GM12878 (cell line): Measurements from ENCODE around the gene FEV. TPM values are rescaled to one million over a fixed set of nuclear protein-coding genes. Genes with fewer than 3 reads are reported as not detected.
A peak's percentile ranks its signal among the peaks of the same experiment; 100 is the strongest.

Source experiments
- FOXK2 ChIP-seq: fragments of 450-650 bp; IDR thresholded peaks from 2 replicates; pipeline ENCODE4 v1.6.1; 2017; ENCODE audit warnings: mild to moderate bottlenecking, moderate library complexity
- MEF2B ChIP-seq: fragments of 450-650 bp; IDR thresholded peaks from 2 replicates; pipeline ENCODE4 v1.6.1; 2018; ENCODE audit warnings: mild to moderate bottlenecking, moderate library complexity; ENCODE audit not compliant: partially characterized antibody, poor library complexity, severe bottlenecking
- NBN ChIP-seq: fragments of 450-650 bp; IDR thresholded peaks from 2 replicates; pipeline ENCODE4 v1.6.1; 2016
- PAX8 ChIP-seq: fragments of 450-650 bp; IDR thresholded peaks from 2 replicates; pipeline ENCODE4 v1.6.1; 2017; ENCODE audit warnings: mild to moderate bottlenecking, moderate library complexity
- RBBP5 ChIP-seq: fragments of 200-600 bp; sonication (generic); conservative IDR thresholded peaks from 2 replicates; pipeline ENCODE4 v1.6.1; 2016
- RCOR1 ChIP-seq: conservative IDR thresholded peaks from 2 replicates; pipeline ENCODE4 v1.6.1; 2012; ENCODE audit warnings: low read depth, low read length, improper control_type of control experiment
- TCF12 ChIP-seq: IDR thresholded peaks from 2 replicates; pipeline ENCODE4 v1.6.1; 2011; ENCODE audit warnings: low read depth, mild to moderate bottlenecking, low read length
- ZBED1 ChIP-seq: IDR thresholded peaks from 2 replicates; pipeline ENCODE4 v1.6.1; 2016; ENCODE audit warnings: borderline replicate concordance
- polyA plus RNA-seq, 11 experiments: library from polyadenylated mRNA; depleted of rRNA in 4 of 11; unstranded in 6 of 11; stranded (reverse) in 5 of 11; fragments of >200 nt; fragmentation: Nextera tagmentation in 4 of 11; fragmentation: Illumina TruSeq in 1 of 11; extraction: Ambion mirVana in 4 of 11; extraction: Trizol in 1 of 11; gene quantifications; 1 replicate in 1 of 11; 2 replicates in 10 of 11; pipeline versions ENCODE4 v1.2.1 to v1.2.3, GENCODE V29; 2011 to 2016; ENCODE audit warnings: inconsistent platforms in 2 of 11, missing spikeins in 2 of 11, low read depth in 1 of 11
- total RNA-seq, 4 experiments: library from RNA; depleted of rRNA in 3 of 4; stranded (reverse); fragments of >200 nt in 3 of 4; fragmentation: Illumina TruSeq in 1 of 4; extraction: Trizol in 1 of 4; gene quantifications; 2 replicates each; pipeline versions ENCODE4 v1.2.1 to v1.2.3, GENCODE V29; 2013 to 2021
- TF ChIP-seq, protein P1 (sequence below), 3 experiments: IDR thresholded peaks in 2 of 3; conservative IDR thresholded peaks in 1 of 3; 2 replicates each; pipeline ENCODE4 v1.5.1; 2011; ENCODE audit warnings: low read depth in 3 of 3, low read length in 3 of 3, mild to moderate bottlenecking in 3 of 3, control low read depth in 2 of 3, moderate library complexity in 2 of 3, inconsistent platforms in 1 of 3, mixed read lengths in 1 of 3; ENCODE audit not compliant: control insufficient read depth in 2 of 3, insufficient read depth in 1 of 3; ENCODE audit errors: extremely low read depth in 1 of 3
- TF ChIP-seq, protein P2 (sequence below): fragments of 450-650 bp; conservative IDR thresholded peaks from 2 replicates; pipeline ENCODE4 v1.6.1; 2017; ENCODE audit warnings: mild to moderate bottlenecking, moderate library complexity

FEV gene
- total and polyA plus RNA-seq, 10 of the 15 experiments (the other 5 are each of a cell fraction or from before 2014, with no cell fraction given) = not detected

DNA sequence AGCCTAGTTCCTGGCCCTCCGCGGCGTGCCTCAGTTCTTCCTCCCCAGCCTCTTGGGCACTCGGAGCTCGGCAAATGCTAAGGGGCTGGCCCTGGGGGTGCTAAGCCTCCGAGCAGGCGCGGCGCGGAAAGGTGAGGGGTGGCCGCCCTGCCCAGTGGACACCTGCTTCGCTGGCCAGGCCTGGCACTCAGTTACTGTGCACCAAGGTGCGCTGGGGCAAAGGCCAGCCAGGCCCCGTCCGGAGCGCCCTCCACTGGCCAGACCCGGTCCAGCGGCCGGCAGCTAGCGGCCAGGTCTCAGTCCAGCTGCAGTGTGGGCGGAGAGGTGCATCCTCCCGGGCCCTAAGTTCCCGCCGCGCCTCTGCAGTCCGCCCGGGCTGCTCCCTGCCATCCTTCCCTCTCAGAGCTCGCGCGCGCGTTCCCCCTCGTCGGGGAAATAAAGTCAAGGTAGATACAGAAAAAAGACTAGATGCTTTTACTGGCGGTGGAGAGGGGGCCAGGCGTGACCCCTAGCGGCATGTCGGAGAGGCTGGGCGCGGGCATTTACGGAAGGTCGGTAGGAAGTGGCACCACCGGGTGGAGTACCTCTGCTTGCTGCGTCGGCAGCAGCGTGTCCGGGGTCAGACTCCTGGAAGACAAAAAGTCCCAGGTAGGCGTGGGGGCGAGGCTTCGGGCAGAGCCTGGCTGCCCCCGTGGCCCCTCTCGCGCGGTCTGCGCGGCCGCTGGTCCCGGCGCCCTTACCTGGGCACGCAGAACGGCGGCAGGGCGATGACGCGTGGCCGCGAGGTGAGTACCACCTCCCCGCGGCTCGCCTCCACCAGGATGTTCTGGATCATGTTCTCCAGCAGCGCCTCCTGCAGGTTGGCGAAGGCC, 17.6 kb upstream of the FEV start (continued):
- TF ChIP-seq, protein P1, sequence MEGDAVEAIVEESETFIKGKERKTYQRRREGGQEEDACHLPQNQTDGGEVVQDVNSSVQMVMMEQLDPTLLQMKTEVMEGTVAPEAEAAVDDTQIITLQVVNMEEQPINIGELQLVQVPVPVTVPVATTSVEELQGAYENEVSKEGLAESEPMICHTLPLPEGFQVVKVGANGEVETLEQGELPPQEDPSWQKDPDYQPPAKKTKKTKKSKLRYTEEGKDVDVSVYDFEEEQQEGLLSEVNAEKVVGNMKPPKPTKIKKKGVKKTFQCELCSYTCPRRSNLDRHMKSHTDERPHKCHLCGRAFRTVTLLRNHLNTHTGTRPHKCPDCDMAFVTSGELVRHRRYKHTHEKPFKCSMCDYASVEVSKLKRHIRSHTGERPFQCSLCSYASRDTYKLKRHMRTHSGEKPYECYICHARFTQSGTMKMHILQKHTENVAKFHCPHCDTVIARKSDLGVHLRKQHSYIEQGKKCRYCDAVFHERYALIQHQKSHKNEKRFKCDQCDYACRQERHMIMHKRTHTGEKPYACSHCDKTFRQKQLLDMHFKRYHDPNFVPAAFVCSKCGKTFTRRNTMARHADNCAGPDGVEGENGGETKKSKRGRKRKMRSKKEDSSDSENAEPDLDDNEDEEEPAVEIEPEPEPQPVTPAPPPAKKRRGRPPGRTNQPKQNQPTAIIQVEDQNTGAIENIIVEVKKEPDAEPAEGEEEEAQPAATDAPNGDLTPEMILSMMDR (IDR thresholded peaks at IDR 0.05 in 2 of 3, conservative IDR thresholded peaks at IDR 0.05 in 1 of 3; ENCODE audit: control insufficient read depth in 2 of 3, extremely low read depth in 1 of 3, insufficient read depth in 1 of 3, low read depth in 3 of 3, low read length in 3 of 3) = peak in 2 of 3 experiments; percentile 15 to 23; a peak in 2 of 6 replicates
- TF ChIP-seq MEF2B (no peak), PAX8 (no peak), NBN (no peak), FOXK2 (no peak), TCF12 (0 out of 2 replicates have a peak, but pooled peaks have one; percentile 36), RBBP5 (no peak), RCOR1 (no peak), ZBED1 (no peak)
- TF ChIP-seq, protein P2, sequence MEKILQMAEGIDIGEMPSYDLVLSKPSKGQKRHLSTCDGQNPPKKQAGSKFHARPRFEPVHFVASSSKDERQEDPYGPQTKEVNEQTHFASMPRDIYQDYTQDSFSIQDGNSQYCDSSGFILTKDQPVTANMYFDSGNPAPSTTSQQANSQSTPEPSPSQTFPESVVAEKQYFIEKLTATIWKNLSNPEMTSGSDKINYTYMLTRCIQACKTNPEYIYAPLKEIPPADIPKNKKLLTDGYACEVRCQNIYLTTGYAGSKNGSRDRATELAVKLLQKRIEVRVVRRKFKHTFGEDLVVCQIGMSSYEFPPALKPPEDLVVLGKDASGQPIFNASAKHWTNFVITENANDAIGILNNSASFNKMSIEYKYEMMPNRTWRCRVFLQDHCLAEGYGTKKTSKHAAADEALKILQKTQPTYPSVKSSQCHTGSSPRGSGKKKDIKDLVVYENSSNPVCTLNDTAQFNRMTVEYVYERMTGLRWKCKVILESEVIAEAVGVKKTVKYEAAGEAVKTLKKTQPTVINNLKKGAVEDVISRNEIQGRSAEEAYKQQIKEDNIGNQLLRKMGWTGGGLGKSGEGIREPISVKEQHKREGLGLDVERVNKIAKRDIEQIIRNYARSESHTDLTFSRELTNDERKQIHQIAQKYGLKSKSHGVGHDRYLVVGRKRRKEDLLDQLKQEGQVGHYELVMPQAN = no peak
